Measurements from ENCODE around the gene BBX. TPM values are rescaled to one million over a fixed set of nuclear protein-coding genes. Genes with fewer than 3 reads are reported as not detected.
A peak's percentile ranks its signal among the peaks of the same experiment; 100 is the strongest.

Gene BBX
- total RNA-seq, 1 experiment from 2014 or later, result 66.8 TPM

DNA sequence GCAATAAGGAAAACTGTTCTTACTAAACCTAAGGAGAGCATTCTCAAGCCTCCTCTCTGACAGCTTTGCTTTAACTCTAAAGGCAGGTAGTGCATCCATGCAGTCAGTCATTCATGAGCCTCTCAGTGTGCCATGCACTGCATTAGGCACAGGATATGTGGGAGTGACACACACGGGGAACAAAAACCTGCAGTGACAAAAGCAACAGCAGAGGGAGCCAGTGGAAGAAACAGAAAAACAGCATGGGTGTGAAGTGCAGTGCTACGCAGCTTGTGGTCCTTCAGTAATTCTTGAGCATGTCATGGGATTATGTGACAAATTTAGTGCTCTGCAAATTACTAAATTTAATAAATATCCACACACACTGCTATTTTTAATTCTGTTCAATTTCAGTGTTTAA is 230.7 kb downstream of the BBX start:
- peaks cover 13% of the 10 kb centered on the region for H3K4me1 ChIP-seq (ENCODE audit: insufficient read depth, low read length)
- DNase-seq (peak; percentile 63), ATAC-seq (peak; percentile 50)
- H3K4me2 ChIP-seq (ENCODE audit: low read length), result no peak overlapping the region
- POLR2A ChIA-PET (ENCODE audit: unreplicated experiment), result no interaction called here
- CTCF ChIA-PET, result interaction anchor here (0.9 kb wide), 1 partner anchor 93 kb away, joined by 16 read pairs; no protein-coding TSS in a partner anchor
- peak; percentile 82 for TF ChIP-seq CTCF (conservative IDR thresholded peaks at IDR 0.05; ENCODE audit: low read depth, low read length)
- no peak for TF ChIP-seq EZH2phosphoT487 (IDR thresholded peaks at IDR 0.05; ENCODE audit: borderline replicate concordance, low read length)
- no peak for TF ChIP-seq EZH2 (IDR thresholded peaks at IDR 0.05; ENCODE audit: low read length, unreplicated experiment)
- no peaks in the 10 kb centered on the region for H3K9me2 ChIP-seq (replicated peaks; ENCODE audit: low read length)
- H3K27ac ChIP-seq (ENCODE audit: low read length), result no peak overlapping the region
- no peaks in the 10 kb centered on the region for H3K79me2 ChIP-seq (ENCODE audit: low read length)
- no peaks in the 10 kb centered on the region for H3K36me3 ChIP-seq (ENCODE audit: low read depth, low read length)
- BruUV-seq (replicated peaks), result no TSS peak
- intact Hi-C loops (cut with micrococcal nuclease), result loop anchor here (1.0 to 2.0 kb wide), 3 partner anchors 57 to 174 kb away; no protein-coding TSS in a partner anchor
- no peak overlapping the region for H3K4me3 ChIP-seq (ENCODE audit: low read length)
- H3F3A ChIP-seq (ENCODE audit: low read length, unreplicated experiment), result no peaks in the 10 kb centered on the region
- no peaks in the 10 kb centered on the region for H3K27me3 ChIP-seq (ENCODE audit: low read length)
- H2AFZ ChIP-seq (ENCODE audit: low read length), result no peak overlapping the region
- H3K9ac ChIP-seq (ENCODE audit: low read length), result no peak overlapping the region
- no peaks in the 10 kb centered on the region for H3K9me3 ChIP-seq (ENCODE audit: low read length)
- no peaks in the 10 kb centered on the region for H4K20me1 ChIP-seq (ENCODE audit: low read length)

DNA sequence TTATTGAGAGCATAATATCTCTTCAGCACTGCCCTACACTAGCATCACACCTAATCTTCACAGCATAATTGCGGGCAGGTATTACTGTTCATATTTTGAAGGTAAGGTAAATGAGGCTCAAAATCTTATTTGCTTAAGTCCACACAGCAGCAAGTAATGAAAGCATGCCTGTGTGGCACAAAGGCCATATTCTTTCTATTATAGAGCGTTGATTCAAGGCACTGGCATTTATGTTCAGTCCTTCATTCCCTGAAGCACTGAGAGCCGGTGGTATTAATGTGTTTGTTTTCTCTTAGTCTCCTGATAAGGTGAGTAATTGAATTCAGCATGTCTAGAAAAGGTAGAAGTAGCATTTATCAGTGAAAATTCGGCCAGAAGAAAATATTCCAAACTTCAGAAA is 231.2 kb downstream of the BBX start:
- H3K9me2 ChIP-seq (replicated peaks; ENCODE audit: low read length), result no peaks in the 10 kb centered on the region
- no peaks in the 10 kb centered on the region for H3K36me3 ChIP-seq (ENCODE audit: low read depth, low read length)
- CTCF ChIA-PET, result interaction anchor here (1.1 kb wide), 1 partner anchor 13 kb away, joined by 3 read pairs; no protein-coding TSS in a partner anchor
- H3K4me1 ChIP-seq (ENCODE audit: insufficient read depth, low read length), result peaks cover 13% of the 10 kb centered on the region
- intact Hi-C loops (cut with micrococcal nuclease), result loop anchor here (1.0 to 2.0 kb wide), 3 partner anchors 57 to 173 kb away; no protein-coding TSS in a partner anchor
- H4K20me1 ChIP-seq (ENCODE audit: low read length), result no peaks in the 10 kb centered on the region
- no peak overlapping the region for H3K27ac ChIP-seq (ENCODE audit: low read length)
- no peak overlapping the region for H2AFZ ChIP-seq (ENCODE audit: low read length)
- no peak overlapping the region for H3K9ac ChIP-seq (ENCODE audit: low read length)
- no peaks in the 10 kb centered on the region for H3K9me3 ChIP-seq (ENCODE audit: low read length)
- no peak for DNase-seq
- H3K27me3 ChIP-seq (ENCODE audit: low read length), result no peaks in the 10 kb centered on the region
- TF ChIP-seq EZH2phosphoT487 (IDR thresholded peaks at IDR 0.05; ENCODE audit: borderline replicate concordance, low read length) (no peak), EZH2 (IDR thresholded peaks at IDR 0.05; ENCODE audit: low read length, unreplicated experiment) (no peak), CTCF (conservative IDR thresholded peaks at IDR 0.05; ENCODE audit: low read depth, low read length) (no peak)
- no peak overlapping the region for H3K4me3 ChIP-seq (ENCODE audit: low read length)
- no peaks in the 10 kb centered on the region for H3F3A ChIP-seq (ENCODE audit: low read length, unreplicated experiment)
- H3K79me2 ChIP-seq (ENCODE audit: low read length), result no peaks in the 10 kb centered on the region
- POLR2A ChIA-PET (ENCODE audit: unreplicated experiment), result no interaction called here
- ATAC-seq, result no peak
- no TSS peak for BruUV-seq (replicated peaks)
- H3K4me2 ChIP-seq (ENCODE audit: low read length), result no peak overlapping the region

GRCh38 chr3:107756649-107757048 is 233.9 kb downstream of the BBX start:
- TF ChIP-seq EZH2phosphoT487 (IDR thresholded peaks at IDR 0.05; ENCODE audit: borderline replicate concordance, low read length) (no peak), CTCF (conservative IDR thresholded peaks at IDR 0.05; ENCODE audit: low read depth, low read length) (no peak), EZH2 (IDR thresholded peaks at IDR 0.05; ENCODE audit: low read length, unreplicated experiment) (no peak)
- intact Hi-C loops (cut with micrococcal nuclease), result no loop called here
- ATAC-seq (no peak), DNase-seq (no peak)
- H3K9me2 ChIP-seq (replicated peaks; ENCODE audit: low read length), result no peaks in the 10 kb centered on the region
- H4K20me1 ChIP-seq (ENCODE audit: low read length), result no peaks in the 10 kb centered on the region
- no peak overlapping the region for H3K27ac ChIP-seq (ENCODE audit: low read length)
- ChIA-PET CTCF (interaction anchor here (1.0 to 1.1 kb wide), 2 partner anchors 80 to 89 kb away, joined by 3 to 5 read pairs; no protein-coding TSS in a partner anchor), POLR2A (ENCODE audit: unreplicated experiment) (interaction anchor here (0.5 kb wide), 1 partner anchor 152 kb away, joined by 3 read pairs; no protein-coding TSS in a partner anchor)
- no peaks in the 10 kb centered on the region for H3K36me3 ChIP-seq (ENCODE audit: low read depth, low read length)
- H3K79me2 ChIP-seq (ENCODE audit: low read length), result no peaks in the 10 kb centered on the region
- H3K9me3 ChIP-seq (ENCODE audit: low read length), result no peaks in the 10 kb centered on the region
- no TSS peak for BruUV-seq (replicated peaks)
- no peak overlapping the region for H3K4me2 ChIP-seq (ENCODE audit: low read length)
- no peak overlapping the region for H3K4me3 ChIP-seq (ENCODE audit: low read length)
- no peak overlapping the region for H2AFZ ChIP-seq (ENCODE audit: low read length)
- no peaks in the 10 kb centered on the region for H3F3A ChIP-seq (ENCODE audit: low read length, unreplicated experiment)
- no peak overlapping the region for H3K9ac ChIP-seq (ENCODE audit: low read length)
- no peaks in the 10 kb centered on the region for H3K27me3 ChIP-seq (ENCODE audit: low read length)
- H3K4me1 ChIP-seq (ENCODE audit: insufficient read depth, low read length), result peaks cover 12% of the 10 kb centered on the region
